ENCODE results near the gene FAM236A.
"Not testable (repeated sequence)": the region's sequence is repeated elsewhere in the genome, so short reads cannot be mapped to it uniquely, and the experiment has no call there.

Gene FAM236A

GRCh38 chrX:72937906-72938305 lies at the start of gene FAM236A:
TSS of gene FAM236A (plus strand) at chrX:72938206. CDS start at chrX:72938263, 57 bp downstream.
- DNase-seq: not testable (repeated sequence)

DNA sequence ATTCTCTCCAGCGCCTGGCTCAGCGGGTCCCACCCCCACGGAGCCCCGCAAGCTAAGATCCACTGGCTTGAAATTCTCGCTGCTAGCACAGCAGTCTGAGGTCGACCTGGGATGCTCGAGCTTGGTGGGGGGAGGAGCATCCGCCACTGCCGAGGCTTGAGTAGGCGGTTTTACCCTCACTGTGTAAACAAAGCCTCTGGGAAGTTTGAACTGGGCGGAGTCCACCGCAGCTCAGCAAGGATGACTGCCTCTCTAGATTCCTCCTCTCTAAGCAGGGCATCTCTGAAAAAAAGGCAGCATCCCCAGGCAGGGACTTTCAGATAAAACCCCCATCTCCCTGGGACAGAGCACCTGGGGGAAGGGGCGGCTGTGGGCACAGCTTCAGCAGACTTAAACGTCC lies 48.3 kb upstream of the FAM236A start:
- DNase-seq: not testable (repeated sequence)

DNA sequence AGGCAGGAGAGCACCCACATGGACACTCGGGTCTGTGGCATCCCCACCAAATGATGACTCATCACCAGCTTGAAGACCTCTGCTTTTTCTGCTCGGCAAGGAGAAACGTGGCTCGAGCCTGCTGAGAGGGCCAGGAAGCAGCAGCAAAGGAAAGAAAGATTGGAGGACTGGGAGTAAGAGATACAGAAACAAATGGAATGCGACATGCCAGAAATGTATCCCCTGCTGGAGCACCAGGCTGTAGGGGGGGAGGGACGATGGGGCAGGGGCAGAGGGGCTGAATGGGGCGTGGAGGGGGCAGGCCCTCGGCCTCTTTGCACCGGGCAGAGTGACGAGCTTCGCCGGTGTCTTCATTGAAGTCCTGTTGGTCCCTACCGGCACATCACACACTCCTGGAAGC lies 25.7 kb upstream of the FAM236A start, which contains the start of gene FAM236C:
Gene FAM236C (plus strand): TSS at position 301 of the 400 bp plus-strand sequence. CDS start 100 bp downstream, outside the sequence.
- not testable (repeated sequence) for DNase-seq

DNA sequence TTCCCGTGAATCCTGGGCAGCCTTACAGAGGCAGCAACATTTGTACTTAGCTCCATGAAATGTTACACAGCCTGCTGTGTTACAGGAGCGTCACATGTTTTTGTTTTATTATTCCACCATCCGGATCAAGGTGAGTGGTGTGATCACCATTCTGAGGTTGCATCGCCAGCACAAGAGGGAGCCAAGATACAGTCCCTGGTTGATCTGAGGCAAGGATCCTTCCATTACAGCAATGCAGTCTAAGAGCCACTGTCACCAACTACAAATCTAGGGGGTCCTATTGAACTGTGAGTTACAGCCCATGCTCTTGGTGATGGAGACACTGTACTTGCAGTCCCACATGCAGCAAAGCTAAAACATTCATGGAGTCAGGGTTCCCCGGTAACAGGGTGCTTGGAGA lies 21.9 kb upstream of the FAM236A start:
- not testable (repeated sequence) for DNase-seq

- not testable (repeated sequence) for DNase-seq
Measured at GRCh38 chrX:72932283-72932682, 5.7 kb upstream of the FAM236A start.

DNA sequence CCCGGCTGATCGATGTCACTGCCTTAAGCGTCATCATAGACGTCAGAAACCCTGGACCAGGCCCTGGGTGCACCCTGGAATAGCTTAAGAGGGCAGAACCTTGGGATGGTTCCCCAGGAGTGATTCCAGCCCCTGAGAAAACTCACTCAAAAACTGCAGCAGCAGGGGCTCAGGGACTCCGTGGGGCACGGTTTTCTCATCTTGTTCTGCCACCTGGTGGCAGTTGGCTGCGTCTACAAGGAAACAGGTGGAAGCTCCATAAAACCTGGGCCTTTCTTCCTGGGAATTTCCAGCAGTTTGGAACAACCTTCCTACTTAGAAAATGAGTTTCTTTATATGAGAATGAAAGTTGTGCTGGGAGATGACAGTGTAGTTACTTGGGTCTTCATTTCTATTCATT lies 1.6 kb upstream of the FAM236A start:
- DNase-seq: not testable (repeated sequence)

- DNase-seq: not testable (repeated sequence)
Measured at GRCh38 chrX:72936882-72937455, 1.0 kb upstream of the FAM236A start.

GRCh38 chrX:72942272-72942671 lies 4.3 kb downstream of the FAM236A start:
- DNase-seq: not testable (repeated sequence)

- DNase-seq: not testable (repeated sequence)
Measured at GRCh38 chrX:72943035-72943818, 5.2 kb downstream of the FAM236A start.

DNA sequence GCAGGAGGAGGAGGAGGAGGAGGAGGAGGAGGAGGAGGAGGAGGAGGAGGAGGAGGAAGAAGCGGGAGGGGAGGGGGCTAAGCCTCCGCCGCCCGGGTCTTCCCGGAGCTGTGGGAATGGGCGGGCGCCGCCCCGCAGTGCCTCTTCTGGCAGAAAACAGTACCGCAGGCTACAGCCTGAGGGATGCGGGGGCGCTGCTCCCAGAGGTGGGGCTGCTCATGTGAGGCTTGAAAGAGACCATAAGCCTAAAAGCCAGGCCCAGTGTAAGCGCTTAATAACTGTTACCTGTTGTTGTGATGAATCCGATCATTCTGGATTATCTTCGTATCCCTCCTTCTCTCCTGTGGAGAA lies 5.8 kb downstream of the FAM236A start, which contains the start of gene DMRTC1:
Gene DMRTC1 (minus strand): TSS at position 19 of the 351 bp plus-strand sequence. CDS start 68,143 bp downstream, outside the sequence.
- not testable (repeated sequence) for DNase-seq

DNA sequence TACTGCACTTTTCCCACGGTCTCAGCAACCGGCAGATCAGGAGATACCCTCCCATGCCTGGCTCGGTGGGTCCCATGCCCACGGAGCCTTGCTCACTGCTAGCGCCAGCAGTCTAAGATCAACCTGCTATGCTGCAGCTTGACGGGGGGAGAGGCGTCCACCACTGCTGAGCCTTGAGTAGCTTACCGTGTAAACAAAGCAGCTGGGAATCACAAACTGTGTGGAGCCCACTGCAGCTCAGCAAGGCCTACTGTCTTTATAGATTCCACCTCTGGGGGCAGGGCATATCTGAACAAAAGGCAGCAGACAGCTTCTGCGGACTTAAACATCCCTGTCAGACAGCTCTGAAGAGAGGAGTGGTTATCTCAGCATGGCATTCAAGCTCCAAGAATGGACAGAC lies 22.0 kb downstream of the FAM236A start:
- not testable (repeated sequence) for DNase-seq

GRCh38 chrX:72971859-72972258 lies 33.9 kb downstream of the FAM236A start:
- DNase-seq: not testable (repeated sequence)

GRCh38 chrX:72974885-72975284 lies 36.9 kb downstream of the FAM236A start:
- not testable (repeated sequence) for DNase-seq

GRCh38 chrX:72980894-72981469 lies 43.0 kb downstream of the FAM236A start:
- DNase-seq: not testable (repeated sequence)

All from cortex of kidney (tissue), 1 donor.